Stimulated activated CD8-positive, alpha-beta memory T cell treated with anti-CD3 and anti-CD28 coated beads, Interleukin-2, amount 100 ng/mL, for 48 hours (primary cell): ENCODE results near the gene HCK.
"Not testable (repeated sequence)": the region's sequence is repeated elsewhere in the genome, so short reads cannot be mapped to it uniquely, and the experiment has no call there.

ENCODE experiments used
- DNase-seq, 2 donors: peaks; one replicate each; pipeline ENCODE4 v3.0.0-alpha.2; 2020; ENCODE audit warnings: low read depth in 2 of 2

HCK gene

GRCh38 chr20:32091888-32092346, 39.9 kb downstream of the HCK start:
- peak; percentile 60 to 74 for DNase-seq

- no peak for DNase-seq
These were observed 46.7 kb downstream of the HCK start for GRCh38 chr20:32098786-32099185.

GRCh38 chr20:32108814-32109391, 56.9 kb downstream of the HCK start:
- DNase-seq, result no peak

- DNase-seq, result peak; percentile 79 to 82
These were observed 57.5 kb downstream of the HCK start, which contains the start of gene TM9SF4 for GRCh38 chr20:32109392-32110172. Gene TM9SF4, plus strand, starts transcription at chr20:32109714. Its CDS starts 27 bp downstream, at chr20:32109741.

GRCh38 chr20:32110173-32110704, 58.2 kb downstream of the HCK start:
- DNase-seq, result no peak

GRCh38 chr20:32110727-32111126, 58.7 kb downstream of the HCK start:
- DNase-seq, result no peak

- DNase-seq, result no peak
These were observed 59.2 kb downstream of the HCK start for GRCh38 chr20:32111156-32111686.

- DNase-seq, result no peak
These were observed 59.7 kb downstream of the HCK start for GRCh38 chr20:32111753-32112152.

- DNase-seq, result peak in 1 of 2 donors; percentile 5
These were observed 60.8 kb downstream of the HCK start for GRCh38 chr20:32112841-32113240.

- DNase-seq, result no peak
These were observed 61.7 kb downstream of the HCK start for GRCh38 chr20:32113591-32114260.

GRCh38 chr20:32114305-32114960, 62.4 kb downstream of the HCK start:
- DNase-seq, result no peak

GRCh38 chr20:32115211-32115767, 63.2 kb downstream of the HCK start:
- DNase-seq, result no peak

GRCh38 chr20:32116079-32116521, 64.1 kb downstream of the HCK start:
- no peak for DNase-seq

- not testable (repeated sequence) for DNase-seq
These were observed 64.8 kb downstream of the HCK start for GRCh38 chr20:32116796-32117195.

GRCh38 chr20:32118427-32118826, 66.4 kb downstream of the HCK start:
- not testable (repeated sequence) for DNase-seq

- no peak for DNase-seq
These were observed 67.7 kb downstream of the HCK start for GRCh38 chr20:32119734-32120133.

GRCh38 chr20:32121908-32122307, 69.9 kb downstream of the HCK start:
- not testable (repeated sequence) for DNase-seq

GRCh38 chr20:32123088-32123487, 71.0 kb downstream of the HCK start:
- no peak for DNase-seq

- DNase-seq, result no peak
These were observed 72.9 kb downstream of the HCK start for GRCh38 chr20:32124916-32125454.

GRCh38 chr20:32125506-32125905, 73.5 kb downstream of the HCK start:
- DNase-seq, result no peak

- DNase-seq, result no peak
These were observed 74.9 kb downstream of the HCK start for GRCh38 chr20:32126919-32127318.
